ENCODE results near the gene KNDC1. TPM values are rescaled to one million over a fixed set of nuclear protein-coding genes. Genes with fewer than 3 reads are reported as not detected.

KNDC1 gene
- total RNA-seq, 2 experiments from 2014 or later = 0.17 to 0.25 TPM

DNA sequence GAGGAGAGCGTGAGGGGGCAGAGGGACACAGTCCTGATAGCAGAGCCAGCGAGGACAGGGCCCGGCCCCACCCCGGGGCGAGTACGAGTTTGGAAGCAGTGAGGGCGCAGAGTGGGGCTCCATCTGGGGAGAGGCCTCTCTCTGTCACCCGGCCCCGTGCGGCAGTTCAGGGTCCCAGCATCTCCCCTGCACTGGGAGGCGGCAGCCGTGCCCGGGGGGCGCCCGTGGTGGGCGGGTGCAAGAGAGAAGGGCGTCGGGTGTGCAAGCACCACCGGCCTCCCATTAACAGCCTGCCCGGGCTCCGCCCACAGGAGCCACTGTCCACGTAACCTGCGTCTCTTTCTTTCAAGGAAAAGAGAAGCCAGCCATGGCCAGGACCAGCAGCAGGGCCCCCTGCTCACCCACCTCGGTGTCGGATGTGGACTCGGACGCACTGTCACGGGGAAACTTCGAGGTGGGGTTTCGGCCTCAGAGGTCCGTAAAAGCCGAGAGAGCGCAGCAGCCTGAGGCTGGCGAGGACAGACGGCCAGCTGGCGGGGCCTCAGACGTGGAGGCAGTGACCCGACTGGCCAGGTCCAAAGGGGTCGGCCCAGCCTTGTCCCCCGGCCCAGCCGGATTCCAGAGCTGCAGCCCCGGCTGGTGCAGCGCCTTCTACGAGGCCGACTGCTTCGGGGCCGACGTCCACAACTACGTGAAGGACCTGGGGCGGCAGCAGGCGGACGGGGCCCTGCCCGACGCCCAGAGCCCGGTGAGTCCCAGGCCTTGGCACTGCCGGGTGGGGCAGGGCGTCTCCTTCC is 41.3 kb downstream of the KNDC1 start:
- POLR2A ChIA-PET = no interaction called here

DNA sequence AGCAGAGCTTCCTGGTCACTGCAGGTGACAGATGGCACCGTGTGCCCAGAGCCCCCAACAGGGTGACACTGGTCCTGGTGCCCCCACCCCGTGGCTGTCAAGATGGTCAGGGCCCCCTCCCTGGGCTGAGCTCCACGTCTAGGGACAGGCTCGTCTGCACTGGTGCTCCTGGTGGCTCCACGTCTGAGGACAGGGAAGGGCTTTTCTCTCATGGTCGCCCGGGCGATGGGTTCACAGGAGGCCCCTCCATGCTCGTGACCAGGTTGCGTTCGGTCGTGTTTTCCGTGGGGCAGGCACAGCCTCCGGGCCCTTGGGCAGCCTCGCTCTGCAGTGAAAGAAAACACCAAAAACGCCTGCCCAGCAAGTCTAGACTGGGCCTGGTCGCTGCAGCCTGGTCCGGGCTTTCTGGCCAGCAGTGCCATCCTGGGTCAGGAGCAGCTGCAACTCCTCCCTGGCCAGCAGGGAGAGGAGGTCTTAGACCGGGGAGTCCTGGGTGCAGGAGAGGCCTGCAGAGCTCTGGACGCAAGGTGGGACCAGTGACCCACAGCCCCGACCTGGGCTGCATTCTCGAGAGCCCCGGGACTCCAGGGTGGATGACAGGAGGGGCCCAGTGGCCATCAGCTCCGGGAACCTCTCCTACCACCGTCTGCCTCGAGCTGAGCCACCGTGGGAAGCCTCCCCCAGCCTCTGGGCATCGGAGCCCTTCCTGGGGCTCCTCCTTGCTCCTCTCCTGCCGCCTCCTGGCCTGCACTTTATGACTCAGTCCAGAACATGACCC is 42.1 kb downstream of the KNDC1 start:
- ChIA-PET POLR2A (no interaction called here), CTCF (no interaction called here)

More for the DNA sequence above, 41.3 kb downstream of the KNDC1 start:
- CTCF ChIA-PET = no interaction called here

DNA sequence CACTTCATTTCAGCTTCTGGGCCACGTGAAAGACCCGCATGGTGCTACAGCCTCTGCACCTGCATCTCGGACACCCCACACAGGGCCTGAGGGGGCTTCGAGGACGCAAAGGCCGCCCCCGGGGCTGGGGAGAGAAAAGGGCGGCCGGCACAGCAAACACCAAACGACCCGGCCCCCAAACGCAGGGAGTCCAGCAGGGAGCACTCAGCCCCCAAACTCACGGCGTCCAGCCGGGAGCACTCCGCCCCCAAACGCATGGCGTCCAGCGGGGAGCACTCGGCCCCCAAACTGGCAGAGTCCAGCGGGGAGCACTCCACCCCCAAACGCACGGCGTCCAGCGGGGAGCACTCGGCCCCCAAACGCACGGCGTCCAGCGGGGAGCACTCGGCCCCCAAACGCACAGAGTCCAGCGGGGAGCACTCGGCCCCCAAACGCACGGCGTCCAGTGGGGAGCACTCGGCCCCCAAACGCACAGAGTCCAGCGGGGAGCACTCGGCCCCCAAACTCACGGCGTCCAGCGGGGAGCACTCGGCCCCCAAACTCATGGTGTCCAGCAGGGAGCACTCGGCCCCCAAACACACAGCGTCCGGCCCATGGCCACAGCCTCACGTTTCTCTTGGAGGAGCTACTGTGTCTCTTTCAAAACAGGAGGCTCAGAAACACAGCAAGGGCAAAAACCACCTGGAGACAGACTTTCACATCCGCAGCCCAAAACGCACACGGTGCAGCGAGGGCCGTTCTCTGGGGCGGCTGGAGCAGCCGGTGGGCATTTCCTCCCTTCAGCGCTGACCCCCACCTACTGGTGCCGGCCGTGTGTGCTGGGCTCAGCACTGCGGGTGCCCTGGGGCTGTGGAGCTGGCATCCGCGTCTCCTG is 43.0 kb downstream of the KNDC1 start:
- POLR2A ChIA-PET = no interaction called here
- CTCF ChIA-PET = no interaction called here

DNA sequence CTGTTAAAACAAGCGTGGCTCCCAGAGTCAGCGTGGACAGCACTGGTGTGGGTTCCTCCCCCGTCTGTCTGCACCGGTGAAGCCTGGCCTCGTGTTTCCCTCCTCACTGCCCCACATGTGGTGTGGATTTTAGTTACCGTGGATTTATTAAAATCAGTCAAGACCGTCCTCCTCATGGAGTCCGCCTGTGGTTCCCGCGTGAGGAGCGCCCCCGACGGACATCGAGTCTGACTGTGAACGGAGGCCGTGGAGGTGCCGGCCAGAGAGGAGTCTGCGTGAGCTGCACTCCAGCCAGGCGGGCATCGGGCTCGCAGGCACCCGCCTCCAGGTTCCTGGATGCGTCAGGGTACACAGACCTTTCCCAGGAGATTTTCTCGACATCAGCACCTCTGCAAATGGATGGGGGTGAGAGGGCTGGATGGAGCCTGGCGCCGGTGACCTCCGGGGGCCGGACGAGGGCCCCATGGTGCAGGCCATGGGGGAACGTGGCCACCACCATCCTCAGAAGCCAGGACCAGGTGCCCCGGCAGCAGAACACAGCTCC is 43.7 kb downstream of the KNDC1 start:
- CTCF ChIA-PET = no interaction called here
- POLR2A ChIA-PET = no interaction called here

DNA sequence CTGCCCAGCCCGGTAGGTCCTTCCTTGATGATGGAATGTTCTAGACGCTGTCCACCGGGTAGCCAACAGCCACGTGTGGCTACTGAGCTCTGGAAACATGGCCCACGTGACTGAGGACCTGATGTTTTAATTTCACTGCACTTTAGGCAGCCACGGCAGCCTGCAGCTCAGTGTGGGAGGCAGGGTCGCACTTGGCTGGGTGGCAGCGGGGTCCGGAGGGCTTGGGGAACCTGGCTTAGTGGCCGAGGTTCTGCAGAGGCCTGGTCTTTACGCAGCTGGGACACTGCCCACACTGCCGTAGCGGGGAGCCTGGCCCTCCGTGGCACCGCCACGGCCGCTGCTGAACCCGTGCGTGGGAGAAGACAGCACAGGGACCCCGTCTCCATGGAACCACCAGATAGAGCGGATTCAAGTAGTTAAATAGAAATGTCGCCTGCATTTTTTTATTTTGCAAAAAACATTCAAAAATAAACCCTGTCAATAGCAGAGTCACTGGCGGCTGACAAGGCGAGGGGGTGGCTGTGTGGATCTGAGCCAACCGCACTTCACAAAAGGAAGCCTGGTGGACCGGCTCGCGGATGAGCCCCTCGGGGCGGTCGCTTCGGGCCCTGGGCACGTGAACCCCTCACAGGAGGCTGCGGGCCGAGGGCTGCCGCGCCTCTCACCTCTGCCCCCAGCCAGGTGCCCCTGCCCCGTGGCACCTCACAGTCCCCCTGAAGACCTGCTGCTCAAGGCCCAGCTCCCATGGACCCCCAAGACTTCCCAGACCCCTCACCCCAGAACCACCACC is 44.4 kb downstream of the KNDC1 start:
- ChIA-PET CTCF (no interaction called here), POLR2A (no interaction called here)

DNA sequence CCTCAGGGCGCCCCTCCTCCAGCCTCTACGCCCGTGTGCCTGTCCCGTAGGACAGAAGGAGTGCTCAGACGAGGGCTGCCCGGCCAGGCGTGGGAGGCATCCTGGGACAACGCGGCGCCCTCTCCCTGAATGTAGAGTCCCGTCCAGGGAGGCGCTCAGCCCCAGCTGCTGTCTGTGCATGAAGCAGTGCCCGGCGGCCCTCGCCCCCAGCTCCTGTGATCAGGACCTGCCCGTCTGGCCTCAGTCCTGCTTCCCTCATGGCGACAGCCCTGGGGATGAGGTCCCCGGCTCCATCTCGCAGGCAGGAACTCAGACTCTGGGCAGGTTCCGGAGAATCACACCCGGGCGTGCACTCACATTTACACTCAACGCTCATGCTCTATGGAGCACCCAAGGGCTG is 45.1 kb downstream of the KNDC1 start:
- ChIA-PET CTCF (no interaction called here), POLR2A (no interaction called here)

DNA sequence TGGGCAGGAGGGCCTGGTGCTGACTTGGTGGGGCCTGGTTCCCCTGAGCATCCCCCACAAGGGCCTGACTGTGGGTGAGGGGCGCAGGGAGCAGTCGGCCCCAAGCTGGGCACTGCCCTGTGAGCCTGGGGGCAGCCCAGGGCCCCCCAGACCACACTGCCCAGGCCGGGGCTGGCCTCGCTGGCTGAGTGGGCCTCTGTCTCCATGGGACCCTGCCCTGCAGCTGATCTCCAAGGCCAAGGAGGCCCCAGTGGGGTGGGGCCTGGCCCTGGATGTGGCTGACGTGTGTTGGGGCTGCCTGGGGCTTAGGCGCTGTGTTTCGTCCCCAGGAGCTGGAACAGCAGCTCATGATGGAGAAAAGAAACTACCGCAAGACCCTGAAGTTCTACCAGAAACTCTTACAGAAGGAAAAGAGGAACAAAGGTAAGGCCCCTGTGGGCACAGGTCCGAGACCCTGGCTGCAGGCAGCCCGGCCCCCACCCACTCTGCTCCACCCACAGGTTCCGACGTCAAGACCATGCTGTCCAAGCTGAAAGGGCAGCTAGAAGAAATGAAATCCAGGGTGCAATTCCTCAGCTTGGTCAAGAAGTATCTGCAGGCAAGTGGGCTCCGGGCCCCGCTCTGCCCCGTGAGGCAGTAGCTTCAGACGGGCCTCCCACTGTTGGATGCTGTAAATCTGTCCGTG is 46.5 kb downstream of the KNDC1 start:
- ChIA-PET CTCF (no interaction called here), POLR2A (no interaction called here)

DNA sequence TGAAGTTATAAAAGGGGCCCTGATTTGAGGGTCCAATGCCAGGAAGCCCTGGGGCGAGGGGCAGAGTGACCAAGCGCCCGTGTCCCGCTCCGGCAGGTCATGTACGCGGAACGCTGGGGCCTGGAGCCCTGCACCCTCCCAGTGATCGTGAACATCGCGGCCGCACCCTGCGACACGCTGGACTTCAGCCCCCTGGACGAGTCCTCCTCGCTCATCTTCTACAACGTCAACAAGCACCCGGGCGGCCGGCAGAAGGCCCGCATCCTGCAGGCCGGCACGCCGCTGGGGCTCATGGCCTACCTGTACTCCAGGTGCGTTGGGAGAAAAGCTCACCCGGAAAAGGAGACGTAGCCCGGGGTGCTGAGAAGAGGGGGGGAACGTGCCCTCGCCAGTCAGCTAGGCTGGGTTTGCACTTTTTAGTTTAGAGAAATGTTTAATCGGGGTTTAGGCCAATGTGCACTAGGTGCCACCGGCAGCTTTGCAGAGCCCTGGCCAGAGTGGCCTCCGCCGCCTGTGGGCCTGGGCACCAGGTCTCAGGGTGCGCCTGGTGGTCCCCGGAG is 47.1 kb downstream of the KNDC1 start:
- POLR2A ChIA-PET = no interaction called here
- CTCF ChIA-PET = no interaction called here

DNA sequence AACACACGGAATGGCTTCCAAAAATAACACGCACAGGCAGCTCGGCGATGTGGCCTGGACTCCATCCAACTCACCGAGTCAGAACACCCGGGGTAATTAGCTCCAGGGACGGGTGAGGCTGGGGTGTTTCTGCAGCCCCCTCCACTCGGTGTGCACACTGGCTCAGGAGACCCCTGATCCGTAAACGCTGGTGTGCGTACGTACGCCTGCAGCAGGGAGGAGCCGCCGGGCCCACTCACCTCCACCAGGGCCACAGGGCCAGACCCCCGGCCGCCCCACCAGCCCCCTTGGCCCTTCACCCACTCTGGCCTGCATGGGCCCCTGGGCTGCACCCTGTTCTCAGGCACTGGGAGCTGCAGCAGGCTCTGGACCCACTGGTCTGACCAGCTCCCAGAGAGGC is 47.6 kb downstream of the KNDC1 start:
- POLR2A ChIA-PET = no interaction called here

DNA sequence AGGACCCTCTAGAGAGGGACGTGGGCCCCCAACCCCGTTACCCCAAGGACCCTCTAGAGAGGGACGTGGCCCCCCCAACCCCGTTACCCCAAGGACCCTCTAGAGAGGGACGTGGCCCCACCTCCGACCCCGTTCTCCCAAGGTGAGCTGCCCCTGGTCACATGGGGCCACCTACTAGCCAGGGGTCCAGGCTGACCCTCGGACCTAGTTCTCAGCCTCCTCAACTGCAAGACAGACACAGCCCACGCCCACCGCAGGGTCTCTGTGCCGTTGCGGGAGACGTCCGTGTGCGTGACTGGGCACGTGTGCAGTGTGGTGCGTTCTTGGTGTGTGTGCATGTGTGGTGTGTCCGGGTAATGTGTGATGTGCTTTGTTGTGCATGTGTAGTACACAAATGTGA is 48.4 kb downstream of the KNDC1 start:
- ChIA-PET CTCF (no interaction called here), POLR2A (no interaction called here)

More for the DNA sequence above, 47.6 kb downstream of the KNDC1 start:
- CTCF ChIA-PET = no interaction called here

DNA sequence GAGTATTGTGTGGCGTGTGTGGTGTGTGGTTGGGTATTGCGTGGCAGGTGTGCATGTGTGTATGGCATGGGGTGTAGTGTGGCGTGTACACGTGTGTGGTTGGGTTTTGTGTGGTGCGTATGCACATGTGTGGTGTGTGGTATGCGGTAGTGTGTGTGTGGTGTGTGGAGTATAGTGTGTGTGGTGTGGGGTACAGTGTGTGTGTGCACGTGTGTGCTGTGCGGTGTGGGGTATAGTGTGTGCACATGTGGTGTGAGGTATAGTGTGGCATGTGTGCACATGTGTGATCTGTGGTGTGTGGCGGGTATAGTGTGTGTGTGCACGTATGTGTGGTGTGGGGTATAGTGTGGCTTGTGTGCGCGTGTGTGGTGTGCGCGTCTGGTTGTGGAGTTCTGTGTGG is 49.1 kb downstream of the KNDC1 start:
- POLR2A ChIA-PET = no interaction called here
- CTCF ChIA-PET = no interaction called here

DNA sequence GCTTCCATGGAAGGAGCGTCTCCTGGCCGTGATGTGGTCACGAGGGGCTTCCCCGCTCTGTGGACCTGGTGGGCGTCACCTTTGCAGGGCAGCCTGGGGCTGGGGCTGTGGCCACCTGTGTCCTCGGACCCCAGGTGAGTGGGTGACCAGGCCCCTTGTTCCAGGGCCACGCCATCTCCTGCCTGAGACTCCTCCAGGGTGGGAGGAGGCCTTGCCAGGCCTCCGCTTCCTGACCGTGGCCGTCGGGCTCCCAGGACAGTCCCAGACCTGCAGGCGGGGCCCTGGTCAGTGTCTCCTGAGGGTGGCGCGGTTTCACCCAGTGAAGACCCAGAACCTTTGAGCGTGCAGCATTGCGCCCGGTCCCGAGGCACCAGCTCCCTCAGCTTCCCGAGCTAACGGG is 49.6 kb downstream of the KNDC1 start:
- CTCF ChIA-PET = no interaction called here
- POLR2A ChIA-PET = no interaction called here

DNA sequence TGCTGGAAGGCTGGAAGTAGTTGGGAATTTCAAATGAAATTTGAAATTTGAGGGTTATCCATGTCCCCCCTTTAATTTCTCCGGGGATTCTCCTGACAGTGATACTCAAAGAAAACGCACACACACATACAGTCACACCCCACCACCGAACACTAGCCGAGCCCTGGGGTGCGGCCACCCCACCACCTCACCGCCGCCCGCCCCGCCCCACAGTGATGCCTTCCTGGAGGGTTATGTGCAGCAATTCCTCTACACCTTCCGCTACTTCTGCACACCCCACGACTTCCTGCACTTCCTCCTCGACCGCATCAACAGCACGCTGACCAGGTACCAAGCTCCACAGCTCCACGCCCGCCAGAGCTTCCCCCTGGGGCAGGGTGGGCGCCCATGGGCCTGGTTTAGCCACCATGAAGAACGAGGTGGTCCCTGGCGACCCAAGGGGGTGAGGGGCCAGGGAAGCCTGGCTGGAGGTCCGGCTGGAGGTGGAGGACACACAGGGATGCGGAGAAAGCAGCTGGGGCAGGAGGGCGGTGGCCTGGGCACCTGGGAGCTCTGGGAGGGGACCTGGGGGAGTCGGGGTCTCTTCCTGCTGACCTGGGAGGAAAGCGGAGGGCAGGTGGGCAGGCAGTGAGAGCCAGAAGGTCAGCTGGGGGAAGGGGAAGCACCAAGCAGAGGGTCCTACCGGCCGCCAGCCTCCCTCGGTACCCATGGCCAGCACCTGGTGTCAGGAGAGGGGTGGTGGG is 50.5 kb downstream of the KNDC1 start:
- CTCF ChIA-PET = no interaction called here
- POLR2A ChIA-PET = no interaction called here

DNA sequence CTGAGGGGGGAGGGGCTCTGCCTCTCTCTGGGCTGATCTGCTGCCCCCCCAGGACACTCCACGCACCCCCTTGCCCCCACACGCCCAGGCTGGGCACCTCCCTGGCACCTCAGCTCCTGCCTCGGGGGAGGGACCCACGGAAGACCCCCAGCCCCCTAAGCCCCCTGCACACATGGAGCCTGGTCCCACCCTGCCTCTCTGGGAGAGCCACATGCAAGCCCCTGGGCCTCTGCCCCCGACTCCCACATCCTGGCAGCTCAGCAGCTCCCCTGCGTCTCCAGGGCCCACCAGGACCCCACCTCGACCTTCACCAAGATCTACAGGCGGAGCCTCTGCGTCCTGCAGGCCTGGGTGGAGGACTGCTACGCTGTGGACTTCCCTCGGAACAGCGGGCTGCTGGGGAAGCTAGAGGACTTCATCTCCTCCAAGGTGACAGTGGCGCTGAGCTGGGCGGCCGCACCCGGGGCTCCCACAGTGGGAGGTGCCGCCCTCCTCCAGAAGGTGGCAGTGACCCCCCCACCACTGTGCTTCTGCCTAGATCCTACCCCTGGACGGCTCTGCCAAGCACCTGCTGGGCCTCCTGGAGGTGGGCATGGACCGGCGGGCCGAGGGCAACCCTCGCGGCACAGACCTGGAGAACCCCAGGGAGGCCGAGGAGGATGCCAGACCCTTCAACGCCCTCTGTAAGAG is 51.3 kb downstream of the KNDC1 start:
- CTCF ChIA-PET = no interaction called here
- POLR2A ChIA-PET = no interaction called here

DNA sequence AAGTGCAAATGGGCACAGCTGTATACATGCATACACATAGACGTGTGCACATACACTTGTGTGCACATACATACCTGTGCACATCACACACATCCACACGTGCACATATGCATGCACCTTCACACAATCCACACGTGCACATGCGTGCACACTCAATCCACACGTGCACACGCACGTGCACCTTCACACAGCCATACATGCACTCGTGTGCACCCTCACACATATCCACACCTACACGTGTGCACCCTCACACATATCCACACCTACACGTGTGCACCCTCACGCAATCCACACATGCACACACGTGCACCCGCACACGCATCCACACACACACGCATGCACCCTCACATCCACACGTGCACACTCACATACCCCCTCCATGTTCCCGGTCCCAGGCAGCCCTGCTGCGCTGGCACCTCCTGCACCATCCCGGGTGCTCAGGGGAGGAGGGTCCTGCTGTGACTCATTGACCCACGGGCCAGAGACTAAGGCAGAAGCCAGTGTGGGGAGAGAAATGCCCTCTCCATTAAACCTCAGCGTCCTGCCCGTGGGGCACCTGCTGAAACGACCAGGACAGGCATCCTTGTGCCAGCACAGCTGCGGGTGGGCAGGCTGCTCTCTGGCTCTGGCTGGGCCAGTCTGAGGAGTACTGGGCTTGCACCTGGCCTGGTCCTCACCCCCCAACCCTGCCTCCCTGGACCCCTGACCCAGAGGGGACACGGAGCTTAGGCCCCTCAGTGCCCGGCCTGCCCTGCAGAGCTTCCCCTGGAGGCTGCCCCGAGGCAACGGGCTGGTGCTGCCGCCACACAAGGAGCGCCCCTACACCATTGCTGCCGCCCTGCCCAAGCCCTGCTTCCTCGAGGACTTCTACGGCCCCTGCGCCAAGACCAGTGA is 52.2 kb downstream of the KNDC1 start:
- POLR2A ChIA-PET = no interaction called here
- CTCF ChIA-PET = no interaction called here

DNA sequence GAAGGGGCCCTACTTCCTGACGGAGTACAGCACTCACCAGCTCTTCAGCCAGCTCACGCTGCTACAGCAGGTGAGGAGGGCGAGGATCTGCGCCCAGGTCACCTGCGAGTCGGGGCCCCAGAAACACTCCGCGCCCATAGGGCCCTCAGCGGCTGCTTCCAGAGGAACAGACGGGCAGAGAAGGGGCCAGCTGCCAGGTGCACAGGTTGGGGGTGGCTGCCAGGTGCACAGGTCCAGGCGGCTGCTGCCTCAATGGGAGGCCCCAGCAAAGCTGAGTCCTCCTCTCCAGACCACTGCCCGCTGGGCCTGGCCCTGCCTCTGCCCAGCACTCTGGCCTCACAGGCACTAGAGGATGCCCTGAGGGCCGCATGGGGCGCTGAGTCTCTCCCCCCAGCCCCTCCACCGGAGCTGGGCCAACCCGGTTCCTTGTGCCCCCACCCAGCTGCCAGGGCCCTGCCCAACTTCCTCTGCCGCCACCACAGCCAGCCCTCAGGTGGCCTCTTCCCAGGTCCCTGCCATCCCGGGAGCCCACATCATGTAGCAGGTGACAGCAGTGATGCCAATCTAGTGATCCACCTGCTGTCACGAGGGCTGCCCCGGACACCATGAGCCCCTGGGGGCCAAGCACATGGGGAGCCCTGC is 53.0 kb downstream of the KNDC1 start:
- ChIA-PET POLR2A (no interaction called here), CTCF (no interaction called here)

All from activated CD8-positive, alpha-beta memory T cell treated with anti-CD3 and anti-CD28 coated beads for 36 hours (primary cell).